ENCODE measurements around the gene UROS.

DNA sequence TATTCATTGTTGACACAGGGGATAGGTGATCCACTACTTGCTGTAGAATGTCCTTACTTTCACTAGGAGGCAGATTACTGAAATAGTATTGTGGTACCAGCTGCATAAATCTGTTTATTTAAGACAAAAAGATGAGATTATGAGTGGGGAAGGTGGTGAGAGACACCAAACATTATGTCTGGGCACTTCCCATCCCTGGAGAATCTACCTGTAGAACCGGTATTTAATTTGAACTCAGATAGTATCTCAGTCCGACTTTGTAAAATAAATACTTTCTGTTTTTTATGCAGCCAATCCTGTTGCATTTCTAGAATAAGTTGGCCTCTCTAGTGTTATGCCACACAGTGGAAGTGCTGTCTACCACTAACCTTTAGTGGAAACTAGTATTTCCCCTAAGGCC lies 13.7 kb upstream of the UROS start:
- TF ChIP-seq, protein P1, sequence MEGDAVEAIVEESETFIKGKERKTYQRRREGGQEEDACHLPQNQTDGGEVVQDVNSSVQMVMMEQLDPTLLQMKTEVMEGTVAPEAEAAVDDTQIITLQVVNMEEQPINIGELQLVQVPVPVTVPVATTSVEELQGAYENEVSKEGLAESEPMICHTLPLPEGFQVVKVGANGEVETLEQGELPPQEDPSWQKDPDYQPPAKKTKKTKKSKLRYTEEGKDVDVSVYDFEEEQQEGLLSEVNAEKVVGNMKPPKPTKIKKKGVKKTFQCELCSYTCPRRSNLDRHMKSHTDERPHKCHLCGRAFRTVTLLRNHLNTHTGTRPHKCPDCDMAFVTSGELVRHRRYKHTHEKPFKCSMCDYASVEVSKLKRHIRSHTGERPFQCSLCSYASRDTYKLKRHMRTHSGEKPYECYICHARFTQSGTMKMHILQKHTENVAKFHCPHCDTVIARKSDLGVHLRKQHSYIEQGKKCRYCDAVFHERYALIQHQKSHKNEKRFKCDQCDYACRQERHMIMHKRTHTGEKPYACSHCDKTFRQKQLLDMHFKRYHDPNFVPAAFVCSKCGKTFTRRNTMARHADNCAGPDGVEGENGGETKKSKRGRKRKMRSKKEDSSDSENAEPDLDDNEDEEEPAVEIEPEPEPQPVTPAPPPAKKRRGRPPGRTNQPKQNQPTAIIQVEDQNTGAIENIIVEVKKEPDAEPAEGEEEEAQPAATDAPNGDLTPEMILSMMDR (IDR thresholded peaks at IDR 0.05), result no peak
- no peak for TF ChIP-seq POLR2A (IDR thresholded peaks at IDR 0.05)
- no peak for TF ChIP-seq EP300 (IDR thresholded peaks at IDR 0.05)
